Fibroblast of lung (primary cell): ENCODE data around the gene DNAJB12. TPM values are rescaled to one million over a fixed set of nuclear protein-coding genes. Genes with fewer than 3 reads are reported as not detected.

Experiments
- DNase-seq, 2 donors: peaks; one replicate each; pipeline versions ENCODE4 v3.0.0 to v3.0.0-alpha.2; 2010; ENCODE audit warnings: low read depth in 2 of 2
- H2AFZ ChIP-seq: 2 replicates; pipeline ENCODE4 v1.5.1; 2012; ENCODE audit warnings: low read length, control low read depth, inconsistent platforms
- H3K27ac ChIP-seq: 2 replicates; pipeline ENCODE4 v1.5.1; 2011; ENCODE audit warnings: low read length, control low read depth; ENCODE audit not compliant: insufficient read depth
- H3K27me3 ChIP-seq: 2 replicates; pipeline ENCODE4 v1.5.1; 2011; ENCODE audit warnings: mild to moderate bottlenecking, low read length; ENCODE audit not compliant: control insufficient read depth, insufficient read depth
- H3K36me3 ChIP-seq: 2 replicates; pipeline ENCODE4 v1.5.1; 2011; ENCODE audit warnings: low read length; ENCODE audit not compliant: control insufficient read depth, insufficient read depth
- H3K4me1 ChIP-seq: 2 replicates; pipeline ENCODE4 v1.5.1; 2011; ENCODE audit warnings: low read length; ENCODE audit not compliant: control insufficient read depth, insufficient read depth; ENCODE audit errors: extremely low read depth
- H3K4me2 ChIP-seq: 2 replicates; pipeline ENCODE4 v1.5.1; 2011; ENCODE audit warnings: low read length, control low read depth; ENCODE audit not compliant: insufficient read depth; ENCODE audit errors: extremely low read depth
- H3K4me3 ChIP-seq, 4 experiments: fragments of 200-600 bp in 1 of 4; sonication (generic) in 1 of 4; replicated peaks in 1 of 4; 2 replicates each; pipeline ENCODE4 v1.5.1; 2011 to 2016; ENCODE audit warnings: low read length in 4 of 4, low read depth in 3 of 4, mild to moderate bottlenecking in 3 of 4, control low read depth in 2 of 4, inconsistent platforms in 1 of 4, mixed read lengths in 1 of 4; ENCODE audit not compliant: insufficient read depth in 1 of 4; ENCODE audit errors: control extremely low read depth in 1 of 4
- H3K79me2 ChIP-seq: 2 replicates; pipeline ENCODE4 v1.5.1; 2012; ENCODE audit warnings: mild to moderate bottlenecking, low read length, inconsistent platforms; ENCODE audit not compliant: control insufficient read depth, insufficient read depth
- H3K9ac ChIP-seq: 2 replicates; pipeline ENCODE4 v1.5.1; 2011; ENCODE audit warnings: mild to moderate bottlenecking, low read length, control low read depth; ENCODE audit not compliant: insufficient read depth
- H3K9me3 ChIP-seq: 2 replicates; pipeline ENCODE4 v1.5.1; 2012; ENCODE audit warnings: low read depth, low read length; ENCODE audit not compliant: control insufficient read depth, insufficient read depth
- H4K20me1 ChIP-seq: 2 replicates; pipeline ENCODE4 v1.5.1; 2011; ENCODE audit warnings: low read length; ENCODE audit not compliant: control insufficient read depth, insufficient read depth; ENCODE audit errors: extremely low read depth
- CTCF ChIP-seq, 2 donors: IDR thresholded peaks in 1 of 2; conservative IDR thresholded peaks in 1 of 2; 1 replicate in 1 of 2; 2 replicates in 1 of 2; pipeline ENCODE4 v1.5.1; 2011 to 2012; ENCODE audit warnings: low read length in 2 of 2, control low read depth in 1 of 2, inconsistent platforms in 1 of 2, low read depth in 1 of 2, mild to moderate bottlenecking in 1 of 2
- EZH2 ChIP-seq: IDR thresholded peaks from 2 replicates; pipeline ENCODE4 v1.5.1; 2012; ENCODE audit warnings: low read length, control low read depth, mild to moderate bottlenecking; ENCODE audit errors: missing control alignments
- polyA plus RNA-seq, 2 donors: library from polyadenylated mRNA; depleted of rRNA in 1 of 2; stranded (reverse) in 1 of 2; unstranded in 1 of 2; fragments of >200 nt; gene quantifications; 2 replicates each; pipeline ENCODE4 v1.2.1, GENCODE V29; 2011 to 2012; ENCODE audit warnings: missing spikeins in 1 of 2
- total RNA-seq: library from RNA; depleted of rRNA; stranded (reverse); fragments of >200 nt; gene quantifications from 2 replicates; pipeline ENCODE4 v1.2.1, GENCODE V29; 2014

DNAJB12 gene
- total and polyA plus RNA-seq, 2 donors (not counting 1 experiment from before 2014, with no cell fraction given), result 17.2 to 26.3 TPM

- Histone ChIP-seq H3K9me3 (no peaks in the 10 kb centered on the region), H3K4me3 (no peak overlapping the region), H2AFZ (no peak overlapping the region), H3K4me1 (no peaks in the 10 kb centered on the region), H3K27ac (no peak overlapping the region), H3K27me3 (no peaks in the 10 kb centered on the region), H3K79me2 (no peaks in the 10 kb centered on the region), H3K9ac (no peak overlapping the region), H3K36me3 (no peaks in the 10 kb centered on the region), H3K4me2 (no peak overlapping the region), H4K20me1 (no peaks in the 10 kb centered on the region)
- peak in 1 of 2 donors; percentile 35 for DNase-seq
- TF ChIP-seq CTCF (conservative IDR thresholded peaks at IDR 0.05 in 1 of 2, IDR thresholded peaks at IDR 0.05 in 1 of 2; ENCODE audit: low read depth in 1 of 2, low read length in 2 of 2), result no peak
- TF ChIP-seq EZH2, result no peak
Observed at GRCh38 chr10:72379776-72380175, 25.1 kb upstream of the DNAJB12 start.

DNA sequence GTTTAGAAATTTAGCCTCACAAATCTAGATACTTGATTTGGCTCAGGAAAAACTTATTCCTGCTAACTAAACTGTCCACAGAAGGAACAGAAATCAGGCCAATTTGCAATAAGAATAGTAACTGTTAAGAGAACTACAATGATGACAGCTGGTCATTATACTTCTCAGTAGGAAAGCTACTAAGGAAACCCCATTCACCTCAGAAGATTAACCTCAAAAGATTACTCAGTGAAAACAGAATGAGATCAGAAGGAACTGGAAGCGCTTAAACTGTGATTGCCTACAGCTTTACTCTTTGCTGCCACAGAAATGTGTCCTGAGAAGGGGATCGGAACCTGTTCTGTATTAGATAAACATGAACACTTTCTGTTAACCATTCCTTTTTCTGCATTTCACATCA lies 24.3 kb upstream of the DNAJB12 start:
- no peaks in the 10 kb centered on the region for H3K27me3 ChIP-seq
- H2AFZ ChIP-seq, result no peak overlapping the region
- no peak overlapping the region for H3K4me2 ChIP-seq
- H3K79me2 ChIP-seq, result no peaks in the 10 kb centered on the region
- H3K9ac ChIP-seq, result no peak overlapping the region
- no peaks in the 10 kb centered on the region for H3K9me3 ChIP-seq
- no peaks in the 10 kb centered on the region for H4K20me1 ChIP-seq
- TF ChIP-seq CTCF (conservative IDR thresholded peaks at IDR 0.05 in 1 of 2, IDR thresholded peaks at IDR 0.05 in 1 of 2; ENCODE audit: low read depth in 1 of 2, low read length in 2 of 2) (no peak), EZH2 (no peak)
- H3K4me1 ChIP-seq, result no peaks in the 10 kb centered on the region
- peak in 1 of 2 donors; percentile 10 for DNase-seq
- H3K4me3 ChIP-seq, result no peak overlapping the region
- H3K27ac ChIP-seq, result no peak overlapping the region
- no peaks in the 10 kb centered on the region for H3K36me3 ChIP-seq

- H3K27ac ChIP-seq, result no peak overlapping the region
- H3K4me2 ChIP-seq, result no peak overlapping the region
- TF ChIP-seq CTCF (conservative IDR thresholded peaks at IDR 0.05 in 1 of 2, IDR thresholded peaks at IDR 0.05 in 1 of 2; ENCODE audit: low read depth in 1 of 2, low read length in 2 of 2) (peak in 1 of 2 donors; percentile 16), EZH2 (no peak)
- no peaks in the 10 kb centered on the region for H3K36me3 ChIP-seq
- H2AFZ ChIP-seq, result no peak overlapping the region
- H3K9me3 ChIP-seq, result no peaks in the 10 kb centered on the region
- no peak overlapping the region for H3K4me3 ChIP-seq
- no peak overlapping the region for H3K9ac ChIP-seq
- no peaks in the 10 kb centered on the region for H4K20me1 ChIP-seq
- H3K79me2 ChIP-seq, result no peaks in the 10 kb centered on the region
- DNase-seq, result peak in 1 of 2 donors; percentile 14
- H3K27me3 ChIP-seq, result no peaks in the 10 kb centered on the region
- H3K4me1 ChIP-seq, result no peaks in the 10 kb centered on the region
Observed at GRCh38 chr10:72375585-72375984, 20.9 kb upstream of the DNAJB12 start.
